Measurements from ENCODE around the gene CAB39L.
"Not testable (repeated sequence)": the region's sequence is repeated elsewhere in the genome, so short reads cannot be mapped to it uniquely, and the experiment has no call there.

CAB39L gene

DNA sequence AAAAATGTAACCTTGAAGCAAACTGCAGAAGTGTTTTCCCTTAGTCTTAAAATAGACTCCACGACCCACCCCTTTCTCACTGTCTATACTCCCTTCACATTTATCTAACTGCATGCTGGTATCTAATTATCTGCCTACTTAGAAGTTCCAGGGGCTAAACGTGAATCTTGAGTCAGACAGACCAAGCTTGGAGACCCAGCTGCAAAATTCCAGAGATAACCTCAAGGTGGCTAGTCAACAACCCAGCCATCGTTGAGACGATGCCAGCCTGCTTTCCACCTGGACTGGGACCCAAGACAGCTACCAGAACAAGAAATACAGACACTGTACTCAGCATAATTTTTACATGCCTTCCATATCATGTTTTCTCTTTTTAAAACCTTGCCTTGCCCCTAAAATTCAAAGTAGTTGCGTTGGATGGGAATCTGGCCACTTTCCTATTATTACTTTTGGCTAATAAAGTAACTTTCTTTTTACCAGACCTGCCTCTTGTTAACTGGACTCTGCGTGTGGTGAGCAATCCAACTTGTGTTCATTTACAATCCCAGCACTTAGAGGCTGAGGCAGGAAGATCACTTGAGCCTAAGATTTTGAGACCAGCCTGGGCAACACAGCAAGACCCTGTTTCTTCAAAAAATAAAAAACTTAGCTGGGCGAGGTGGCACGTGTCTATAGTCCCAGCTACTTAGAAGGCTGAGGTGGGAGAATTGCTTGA lies 113.9 kb downstream of the CAB39L start:
- Histone ChIP-seq H3K27ac (ENCODE audit: low read depth, low read length) (no peak overlapping the region), H3K36me3 (ENCODE audit: control insufficient read depth in 1 of 2, insufficient read depth in 2 of 2, low read length in 2 of 2) (peaks cover 2 to 3% of the 10 kb centered on the region in 2 experiments), H4K8ac (ENCODE audit: low read depth, low read length) (no peak overlapping the region), H3K4me1 (ENCODE audit: control insufficient read depth in 1 of 2, insufficient read depth in 2 of 2, low read length in 2 of 2) (no peaks in the 10 kb centered on the region), H2AFZ (ENCODE audit: insufficient read depth, low read length, poor library complexity) (no peak overlapping the region), H3K79me2 (ENCODE audit: control insufficient read depth, insufficient read depth, low read length, poor library complexity) (no peaks in the 10 kb centered on the region), H3K18ac (ENCODE audit: low read length) (no peak overlapping the region), H3K4me2 (ENCODE audit: low read length) (no peak overlapping the region), H3K4ac (ENCODE audit: low read depth, low read length) (no peak overlapping the region), H3K4me3 (ENCODE audit: low read depth, low read length) (no peak overlapping the region), H3K23ac (ENCODE audit: low read length) (no peak overlapping the region), H2BK5ac (ENCODE audit: low read depth, low read length, poor library complexity) (no peak overlapping the region), H2AK5ac (ENCODE audit: low read length) (no peak overlapping the region), H3K9me3 (ENCODE audit: insufficient read depth, low read depth, low read length) (no peaks in the 10 kb centered on the region), H3K79me1 (ENCODE audit: low read length) (peaks cover 2% of the 10 kb centered on the region), H2BK12ac (ENCODE audit: low read length) (no peak overlapping the region), H3K27me3 (ENCODE audit: insufficient read depth, low read length) (no peaks in the 10 kb centered on the region), H2BK120ac (ENCODE audit: insufficient read depth, low read length, poor library complexity) (no peak overlapping the region), H4K12ac (ENCODE audit: low read depth, low read length) (no peak overlapping the region), H3K9ac (ENCODE audit: low read length) (no peak overlapping the region), H3K14ac (ENCODE audit: low read length) (no peak overlapping the region), H4K91ac (ENCODE audit: low read depth, low read length) (no peak overlapping the region)
- no CpG with 5 or more reads among the region's 8 CpGs for WGBS (ENCODE audit: extremely low coverage, insufficient coverage, insufficient read length)
- DNase-seq = peak; percentile 60 to 85

DNA sequence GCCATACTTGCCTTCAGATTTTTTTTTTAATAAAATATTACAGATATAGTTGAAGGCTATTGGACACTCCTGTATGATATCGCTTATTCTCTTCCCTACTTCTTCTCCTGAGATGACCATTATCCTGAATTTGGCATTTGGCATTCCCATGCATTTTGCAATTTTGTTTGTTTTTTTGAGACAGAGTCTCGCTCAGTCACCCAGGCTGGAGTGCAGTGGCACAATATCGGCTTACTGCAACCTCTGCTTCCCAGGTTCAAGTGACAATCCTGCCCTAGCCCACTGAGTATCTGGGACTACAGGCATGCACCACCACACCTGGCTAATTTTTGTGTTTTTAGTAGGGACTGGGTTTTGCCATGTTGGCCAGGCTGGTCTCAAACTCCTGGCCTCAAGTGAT lies 116.7 kb downstream of the CAB39L start:
- H3K4me3 ChIP-seq (ENCODE audit: low read depth, low read length); H3K9me3 ChIP-seq (ENCODE audit: insufficient read depth, low read depth, low read length); H3K36me3 ChIP-seq (ENCODE audit: control insufficient read depth in 1 of 2, insufficient read depth in 2 of 2, low read length in 2 of 2); H2AFZ ChIP-seq (ENCODE audit: insufficient read depth, low read length, poor library complexity); H3K27me3 ChIP-seq (ENCODE audit: insufficient read depth, low read length); H2AK5ac ChIP-seq (ENCODE audit: low read length); H3K79me2 ChIP-seq (ENCODE audit: control insufficient read depth, insufficient read depth, low read length, poor library complexity); H3K4me2 ChIP-seq (ENCODE audit: low read length); H3K9ac ChIP-seq (ENCODE audit: low read length); H3K18ac ChIP-seq (ENCODE audit: low read length); H4K91ac ChIP-seq (ENCODE audit: low read depth, low read length); H2BK5ac ChIP-seq (ENCODE audit: low read depth, low read length, poor library complexity); DNase-seq; H3K4me1 ChIP-seq (ENCODE audit: control insufficient read depth in 1 of 2, insufficient read depth in 2 of 2, low read length in 2 of 2); H2BK12ac ChIP-seq (ENCODE audit: low read length); H3K4ac ChIP-seq (ENCODE audit: low read depth, low read length); H3K79me1 ChIP-seq (ENCODE audit: low read length); H3K23ac ChIP-seq (ENCODE audit: low read length); H2BK120ac ChIP-seq (ENCODE audit: insufficient read depth, low read length, poor library complexity); H3K27ac ChIP-seq (ENCODE audit: low read depth, low read length); H4K12ac ChIP-seq (ENCODE audit: low read depth, low read length); H3K14ac ChIP-seq (ENCODE audit: low read length); H4K8ac ChIP-seq (ENCODE audit: low read depth, low read length): not testable (repeated sequence)
- no CpG with 5 or more reads among the region's 3 CpGs for WGBS (ENCODE audit: extremely low coverage, insufficient coverage, insufficient read length)

DNA sequence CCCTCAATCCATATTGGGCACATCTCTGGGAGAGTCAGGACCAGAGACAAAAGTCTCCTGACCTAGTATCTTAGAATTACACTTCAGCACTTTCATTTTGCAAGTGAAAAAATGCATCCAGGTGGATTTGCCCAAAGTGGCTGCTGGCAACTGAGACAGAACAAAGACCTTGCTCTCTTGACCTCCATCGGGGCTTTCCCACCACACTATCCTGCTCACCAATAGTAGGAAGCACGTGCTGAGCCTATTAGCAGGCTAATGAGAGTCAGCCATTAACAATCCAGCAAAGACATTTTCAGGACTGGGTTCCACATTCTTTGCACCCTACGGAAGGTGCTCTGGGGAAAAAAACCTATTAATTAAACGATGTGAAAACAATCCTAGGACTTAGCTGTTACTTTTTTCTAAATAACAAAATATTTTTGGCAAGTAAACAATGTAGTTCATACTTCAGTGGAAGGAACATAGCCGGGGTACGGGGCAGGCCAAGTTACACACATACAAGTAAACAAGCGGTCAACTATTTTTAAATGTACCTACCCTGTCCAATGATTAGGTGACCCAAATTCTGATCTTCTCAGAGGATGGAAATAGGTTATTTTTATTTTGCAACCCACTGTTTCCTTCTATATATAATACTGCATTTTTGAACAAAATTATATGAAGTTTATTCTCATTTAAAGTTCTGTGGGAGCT lies 117.5 kb downstream of the CAB39L start:
- Histone ChIP-seq H3K27me3 (ENCODE audit: insufficient read depth, low read length) (no peaks in the 10 kb centered on the region), H3K79me2 (ENCODE audit: control insufficient read depth, insufficient read depth, low read length, poor library complexity) (no peaks in the 10 kb centered on the region), H2AK5ac (ENCODE audit: low read length) (no peak overlapping the region), H3K23ac (ENCODE audit: low read length) (no peak overlapping the region), H4K12ac (ENCODE audit: low read depth, low read length) (no peak overlapping the region), H3K14ac (ENCODE audit: low read length) (no peak overlapping the region), H3K9ac (ENCODE audit: low read length) (no peak overlapping the region), H3K79me1 (ENCODE audit: low read length) (peaks cover 2% of the 10 kb centered on the region), H2BK12ac (ENCODE audit: low read length) (no peak overlapping the region), H3K18ac (ENCODE audit: low read length) (no peak overlapping the region), H2AFZ (ENCODE audit: insufficient read depth, low read length, poor library complexity) (no peak overlapping the region), H3K36me3 (ENCODE audit: control insufficient read depth in 1 of 2, insufficient read depth in 2 of 2, low read length in 2 of 2) (peaks cover 3 to 4% of the 10 kb centered on the region in 2 experiments), H3K4me3 (ENCODE audit: low read depth, low read length) (no peak overlapping the region), H3K4me1 (ENCODE audit: control insufficient read depth in 1 of 2, insufficient read depth in 2 of 2, low read length in 2 of 2) (no peaks in the 10 kb centered on the region), H3K9me3 (ENCODE audit: insufficient read depth, low read depth, low read length) (no peaks in the 10 kb centered on the region), H4K8ac (ENCODE audit: low read depth, low read length) (no peak overlapping the region), H2BK5ac (ENCODE audit: low read depth, low read length, poor library complexity) (no peak overlapping the region), H2BK120ac (ENCODE audit: insufficient read depth, low read length, poor library complexity) (no peak overlapping the region), H3K4ac (ENCODE audit: low read depth, low read length) (no peak overlapping the region), H4K91ac (ENCODE audit: low read depth, low read length) (no peak overlapping the region), H3K4me2 (ENCODE audit: low read length) (no peak overlapping the region), H3K27ac (ENCODE audit: low read depth, low read length) (no peak overlapping the region)
- WGBS (ENCODE audit: extremely low coverage, insufficient coverage, insufficient read length) = no CpG with 5 or more reads among the region's 7 CpGs
- no peak for DNase-seq

DNA sequence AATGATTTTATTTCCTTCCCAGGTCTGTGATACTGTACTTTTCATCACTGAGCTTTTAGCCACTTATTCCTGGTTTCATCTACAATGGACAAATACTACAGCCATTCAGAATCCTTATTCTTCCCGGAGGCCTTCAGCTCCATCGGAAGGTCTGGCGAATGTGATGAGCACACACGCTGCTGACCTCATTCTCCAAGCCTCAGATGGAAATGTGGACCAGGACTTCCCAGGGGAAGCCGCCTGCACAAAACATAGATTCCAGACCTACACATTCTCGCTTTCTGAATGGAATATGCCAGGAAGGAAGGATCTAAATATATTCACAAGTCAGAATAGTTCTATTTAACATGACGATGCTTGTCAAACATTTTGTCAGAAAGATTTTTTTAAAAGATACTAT lies 120.5 kb downstream of the CAB39L start:
- no CpG with 5 or more reads among the region's 7 CpGs for WGBS (ENCODE audit: extremely low coverage, insufficient coverage, insufficient read length)
- Histone ChIP-seq H3K4me2 (ENCODE audit: low read length) (no peak overlapping the region), H3K79me1 (ENCODE audit: low read length) (no peaks in the 10 kb centered on the region), H3K79me2 (ENCODE audit: control insufficient read depth, insufficient read depth, low read length, poor library complexity) (no peaks in the 10 kb centered on the region), H3K18ac (ENCODE audit: low read length) (no peak overlapping the region), H2BK5ac (ENCODE audit: low read depth, low read length, poor library complexity) (no peak overlapping the region), H4K12ac (ENCODE audit: low read depth, low read length) (no peak overlapping the region), H3K9me3 (ENCODE audit: insufficient read depth, low read depth, low read length) (no peaks in the 10 kb centered on the region), H3K9ac (ENCODE audit: low read length) (no peak overlapping the region), H2BK12ac (ENCODE audit: low read length) (no peak overlapping the region), H3K23ac (ENCODE audit: low read length) (no peak overlapping the region), H3K27me3 (ENCODE audit: insufficient read depth, low read length) (no peaks in the 10 kb centered on the region), H2AK5ac (ENCODE audit: low read length) (no peak overlapping the region), H2BK120ac (ENCODE audit: insufficient read depth, low read length, poor library complexity) (no peak overlapping the region), H3K36me3 (ENCODE audit: control insufficient read depth in 1 of 2, insufficient read depth in 2 of 2, low read length in 2 of 2) (peaks cover 0 to 5% of the 10 kb centered on the region in 2 experiments), H2AFZ (ENCODE audit: insufficient read depth, low read length, poor library complexity) (no peak overlapping the region), H4K91ac (ENCODE audit: low read depth, low read length) (no peak overlapping the region), H3K4me1 (ENCODE audit: control insufficient read depth in 1 of 2, insufficient read depth in 2 of 2, low read length in 2 of 2) (no peaks in the 10 kb centered on the region), H3K4me3 (ENCODE audit: low read depth, low read length) (no peak overlapping the region), H3K4ac (ENCODE audit: low read depth, low read length) (no peak overlapping the region), H3K27ac (ENCODE audit: low read depth, low read length) (no peak overlapping the region), H4K8ac (ENCODE audit: low read depth, low read length) (no peak overlapping the region), H3K14ac (ENCODE audit: low read length) (no peak overlapping the region)
- no peak for DNase-seq

Data from trophoblast cell (in vitro differentiated cells and primary cell).